Measurements from ENCODE around the gene INHA.
A peak's percentile ranks its signal among the peaks of the same experiment; 100 is the strongest.

Gene INHA

GRCh38 chr2:219575566-219576504 lies 3.7 kb downstream of the INHA start:
- no peak for DNase-seq

- DNase-seq, result no peak
Measured at GRCh38 chr2:219576505-219577388, 4.6 kb downstream of the INHA start.

GRCh38 chr2:219578811-219579613 lies 6.9 kb downstream of the INHA start:
- DNase-seq, result no peak

GRCh38 chr2:219581346-219581745 lies 9.2 kb downstream of the INHA start:
- no peak for DNase-seq

GRCh38 chr2:219591091-219591490 lies 19.0 kb downstream of the INHA start:
- DNase-seq, result no peak

GRCh38 chr2:219592736-219593135 lies 20.6 kb downstream of the INHA start:
- no peak for DNase-seq

GRCh38 chr2:219593154-219593553 lies 21.0 kb downstream of the INHA start:
- DNase-seq, result no peak

- DNase-seq, result no peak
Measured at GRCh38 chr2:219595256-219595655, 23.1 kb downstream of the INHA start.

GRCh38 chr2:219596954-219597551 lies 24.9 kb downstream of the INHA start:
- DNase-seq, result no peak

- peak; percentile 91 to 92 for DNase-seq
Measured at GRCh38 chr2:219597552-219598307, 25.6 kb downstream of the INHA start, which contains the start of gene STK11IP. Gene STK11IP, plus strand, starts transcription at chr2:219597857. Its CDS starts 263 bp downstream, at chr2:219598120.

GRCh38 chr2:219598308-219599078 lies 26.4 kb downstream of the INHA start:
- DNase-seq, result no peak

- DNase-seq, result no peak
Measured at GRCh38 chr2:219603771-219604170, 31.7 kb downstream of the INHA start.

GRCh38 chr2:219605607-219605954 lies 33.5 kb downstream of the INHA start:
- DNase-seq, result no peak

- no peak for DNase-seq
Measured at GRCh38 chr2:219607931-219608330, 35.8 kb downstream of the INHA start.

- no peak for DNase-seq
Measured at GRCh38 chr2:219608399-219608964, 36.4 kb downstream of the INHA start.

- no peak for DNase-seq
Measured at GRCh38 chr2:219609149-219609750, 37.1 kb downstream of the INHA start.

GRCh38 chr2:219611306-219611705 lies 39.2 kb downstream of the INHA start:
- DNase-seq, result no peak

GRCh38 chr2:219611866-219612576 lies 39.9 kb downstream of the INHA start:
- no peak for DNase-seq

GRCh38 chr2:219612577-219613286 lies 40.6 kb downstream of the INHA start:
- DNase-seq, result no peak
